ENCODE results near the gene INSR.

GRCh38 chr19:7194566-7194965 is 99.6 kb downstream of the INSR start:
- no peak for TF ChIP-seq POLR2A (IDR thresholded peaks at IDR 0.05)
- TF ChIP-seq CTCF (IDR thresholded peaks at IDR 0.05): no peak

Measured in thyroid gland (tissue), 4 donors.